GM12872 (cell line): ENCODE data around the gene RERE.

Source experiments
- TF ChIP-seq, protein P1 (sequence below): IDR thresholded peaks from 3 replicates; pipeline ENCODE4 v1.5.1; 2011; ENCODE audit warnings: low read depth, mild to moderate bottlenecking, low read length, moderate library complexity; ENCODE audit not compliant: insufficient read depth

Gene RERE

GRCh38 chr1:8427986-8428385 lies 389.5 kb downstream of the RERE start:
- TF ChIP-seq, protein P1, sequence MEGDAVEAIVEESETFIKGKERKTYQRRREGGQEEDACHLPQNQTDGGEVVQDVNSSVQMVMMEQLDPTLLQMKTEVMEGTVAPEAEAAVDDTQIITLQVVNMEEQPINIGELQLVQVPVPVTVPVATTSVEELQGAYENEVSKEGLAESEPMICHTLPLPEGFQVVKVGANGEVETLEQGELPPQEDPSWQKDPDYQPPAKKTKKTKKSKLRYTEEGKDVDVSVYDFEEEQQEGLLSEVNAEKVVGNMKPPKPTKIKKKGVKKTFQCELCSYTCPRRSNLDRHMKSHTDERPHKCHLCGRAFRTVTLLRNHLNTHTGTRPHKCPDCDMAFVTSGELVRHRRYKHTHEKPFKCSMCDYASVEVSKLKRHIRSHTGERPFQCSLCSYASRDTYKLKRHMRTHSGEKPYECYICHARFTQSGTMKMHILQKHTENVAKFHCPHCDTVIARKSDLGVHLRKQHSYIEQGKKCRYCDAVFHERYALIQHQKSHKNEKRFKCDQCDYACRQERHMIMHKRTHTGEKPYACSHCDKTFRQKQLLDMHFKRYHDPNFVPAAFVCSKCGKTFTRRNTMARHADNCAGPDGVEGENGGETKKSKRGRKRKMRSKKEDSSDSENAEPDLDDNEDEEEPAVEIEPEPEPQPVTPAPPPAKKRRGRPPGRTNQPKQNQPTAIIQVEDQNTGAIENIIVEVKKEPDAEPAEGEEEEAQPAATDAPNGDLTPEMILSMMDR, result no peak

DNA sequence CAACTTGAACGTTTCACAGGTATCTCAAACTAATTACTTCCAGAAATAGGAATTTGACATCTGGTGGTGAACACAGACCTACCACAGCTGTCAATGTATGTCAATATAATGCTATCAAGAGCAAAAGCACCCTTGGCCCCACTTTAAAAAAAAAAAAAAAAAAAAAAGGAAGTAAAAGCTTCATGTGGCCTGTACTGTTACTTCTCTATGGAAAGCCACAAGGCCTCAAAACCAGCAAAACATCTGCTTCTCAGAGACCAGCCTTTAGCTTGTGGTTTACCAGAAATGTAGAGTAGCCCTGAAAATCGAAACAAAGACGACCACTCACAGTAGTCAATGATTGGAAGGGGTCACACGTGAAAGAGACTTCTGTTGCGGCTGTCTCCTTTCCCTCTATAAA lies 389.9 kb downstream of the RERE start:
- TF ChIP-seq, protein P1, result no peak

GRCh38 chr1:8426996-8427395 lies 390.4 kb downstream of the RERE start:
- TF ChIP-seq, protein P1, result no peak

- TF ChIP-seq, protein P1, result no peak
Observed at GRCh38 chr1:8425781-8426161, 391.7 kb downstream of the RERE start.

- TF ChIP-seq, protein P1, result no peak
Observed at GRCh38 chr1:8425150-8425780, 392.2 kb downstream of the RERE start.

- TF ChIP-seq, protein P1, result no peak
Observed at GRCh38 chr1:8424539-8425116, 392.8 kb downstream of the RERE start.

GRCh38 chr1:8423692-8424538 lies 393.5 kb downstream of the RERE start:
- TF ChIP-seq, protein P1, result no peak
